ENCODE measurements around the gene TFF3.

The TFF3 gene

GRCh38 chr21:42315296-42315891 is at the start of gene TFF3:
TFF3 (minus strand) TSS chr21:42315409; CDS start chr21:42315374, 35 bp downstream.
- no peak for TF ChIP-seq CTCF (IDR thresholded peaks at IDR 0.05; ENCODE audit: low read depth, low read length)
- no peak for DNase-seq (ENCODE audit: low read depth in 2 of 2)
- H3K4me3 ChIP-seq (replicated peaks in 1 of 2; ENCODE audit: low read depth in 2 of 2, low read length in 2 of 2) = no peak within 1 kb of the TSS

GRCh38 chr21:42364304-42364865 is 49.2 kb upstream of the TFF3 start:
- H3K4me3 ChIP-seq (replicated peaks in 1 of 2; ENCODE audit: low read depth in 2 of 2, low read length in 2 of 2) = no peak overlapping the region
- TF ChIP-seq CTCF (IDR thresholded peaks at IDR 0.05; ENCODE audit: low read depth, low read length) = no peak
- DNase-seq (ENCODE audit: low read depth in 2 of 2) = no peak

GRCh38 chr21:42363312-42363711 is 48.1 kb upstream of the TFF3 start:
- DNase-seq (ENCODE audit: low read depth in 2 of 2) = no peak
- no peak for TF ChIP-seq CTCF (IDR thresholded peaks at IDR 0.05; ENCODE audit: low read depth, low read length)
- H3K4me3 ChIP-seq (replicated peaks in 1 of 2; ENCODE audit: low read depth in 2 of 2, low read length in 2 of 2) = no peak overlapping the region

- no peak for DNase-seq (ENCODE audit: low read depth in 2 of 2)
- no peak overlapping the region for H3K4me3 ChIP-seq (replicated peaks in 1 of 2; ENCODE audit: low read depth in 2 of 2, low read length in 2 of 2)
- TF ChIP-seq CTCF (IDR thresholded peaks at IDR 0.05; ENCODE audit: low read depth, low read length) = no peak
Measured at GRCh38 chr21:42362700-42363099, 47.5 kb upstream of the TFF3 start.

- no peak for TF ChIP-seq CTCF (IDR thresholded peaks at IDR 0.05; ENCODE audit: low read depth, low read length)
- DNase-seq (ENCODE audit: low read depth in 2 of 2) = no peak
- H3K4me3 ChIP-seq (replicated peaks in 1 of 2; ENCODE audit: low read depth in 2 of 2, low read length in 2 of 2) = no peak overlapping the region
Measured at GRCh38 chr21:42362198-42362597, 47.0 kb upstream of the TFF3 start.

- no peak for TF ChIP-seq CTCF (IDR thresholded peaks at IDR 0.05; ENCODE audit: low read depth, low read length)
- no peak overlapping the region for H3K4me3 ChIP-seq (replicated peaks in 1 of 2; ENCODE audit: low read depth in 2 of 2, low read length in 2 of 2)
- no peak for DNase-seq (ENCODE audit: low read depth in 2 of 2)
Measured at GRCh38 chr21:42361286-42361685, 46.1 kb upstream of the TFF3 start.

GRCh38 chr21:42360317-42360716 is 45.1 kb upstream of the TFF3 start:
- H3K4me3 ChIP-seq (replicated peaks in 1 of 2; ENCODE audit: low read depth in 2 of 2, low read length in 2 of 2) = no peak overlapping the region
- no peak for TF ChIP-seq CTCF (IDR thresholded peaks at IDR 0.05; ENCODE audit: low read depth, low read length)
- no peak for DNase-seq (ENCODE audit: low read depth in 2 of 2)
